A673 (cell line): ENCODE results near the gene SNRPA1.

ENCODE experiments used
- CTCF ChIP-seq: fragments of 300-800, 200-600 bp; sonication (generic); conservative IDR thresholded peaks from 2 replicates; pipeline ENCODE4 v1.5.1; 2017; ENCODE audit warnings: low read depth, mild to moderate bottlenecking, antibody characterized with exemption, low read length, moderate library complexity, mixed read lengths
- EZH2 ChIP-seq: fragments of 200-600 bp; sonication (generic); IDR thresholded peaks from 2 replicates; pipeline ENCODE4 v1.6.1; 2017; ENCODE audit warnings: borderline replicate concordance, low read depth, mild to moderate bottlenecking, mixed read lengths, antibody characterized with exemption, low read length; ENCODE audit not compliant: poor library complexity, severe bottlenecking

GRCh38 chr15:101296418-101297405 lies 1.7 kb upstream of the SNRPA1 start:
- TF ChIP-seq CTCF: no peak
- TF ChIP-seq EZH2: no peak
